NCI-H2107 (cell line): ENCODE results near the gene NOXRED1.

Source experiments
- DNase-seq: peaks from one replicate; lab custom pipeline; 2025; lab: John Stamatoyannopoulos, UW

NOXRED1 gene

GRCh38 chr14:77407158-77407557, 16.2 kb downstream of the NOXRED1 start:
- no peak for DNase-seq

DNA sequence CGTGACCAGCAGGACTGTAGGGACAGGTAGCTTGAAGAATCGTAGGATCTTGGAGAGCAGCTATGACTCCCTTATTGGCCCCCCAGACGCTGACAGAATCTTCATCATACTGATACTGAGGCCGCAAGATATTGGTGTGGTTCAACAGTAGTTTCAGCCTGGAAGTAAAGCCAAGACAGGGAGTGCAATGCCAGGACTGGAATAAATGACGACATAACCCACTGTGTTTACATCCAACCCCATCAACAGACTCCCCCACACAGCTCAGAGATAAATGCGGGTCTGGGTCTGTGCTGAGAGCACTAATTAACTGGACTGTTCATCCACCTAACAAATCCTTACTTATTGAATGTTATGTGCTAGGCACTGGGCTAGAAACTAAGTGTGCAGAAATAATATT, 16.6 kb downstream of the NOXRED1 start:
- DNase-seq: no peak

DNA sequence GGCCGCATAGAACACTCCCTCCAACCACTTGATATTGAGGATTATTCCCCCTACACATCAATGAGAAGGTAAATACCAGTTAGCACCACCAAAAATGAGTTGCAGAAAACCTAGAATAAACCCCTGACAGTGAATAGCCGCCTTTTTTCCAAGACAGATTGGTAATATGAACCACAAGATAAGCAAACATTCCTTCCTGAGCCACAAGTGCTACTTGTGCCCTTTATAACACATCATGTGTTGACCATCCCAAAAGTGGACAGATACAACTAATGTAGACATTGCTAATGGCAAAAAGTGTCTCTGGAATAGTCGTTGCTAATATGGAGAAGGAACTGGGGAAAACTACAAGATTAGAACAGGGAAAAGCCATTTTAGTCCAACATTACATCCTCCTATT, 17.2 kb downstream of the NOXRED1 start:
- no peak for DNase-seq

GRCh38 chr14:77403768-77404167, 19.6 kb downstream of the NOXRED1 start:
- no peak for DNase-seq

DNA sequence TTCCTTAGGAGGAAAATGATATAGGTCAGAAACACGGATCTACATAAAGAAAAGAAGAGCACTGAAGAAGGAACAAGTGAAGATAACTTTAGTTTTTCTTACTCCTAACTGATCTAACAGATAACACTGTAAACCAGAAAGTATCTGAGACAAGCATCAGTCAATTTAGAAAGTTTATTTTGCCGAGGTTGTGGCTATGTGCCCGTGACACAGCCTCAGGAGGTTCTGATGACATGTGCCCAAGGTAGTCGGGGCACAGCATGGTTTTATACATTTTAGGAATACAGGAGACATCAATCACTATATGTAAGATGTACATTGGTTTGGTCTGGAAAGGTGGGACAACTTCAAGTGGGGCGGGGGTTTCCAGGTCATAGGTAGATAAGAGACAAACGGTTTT, 23.1 kb downstream of the NOXRED1 start:
- DNase-seq: no peak

GRCh38 chr14:77390188-77390587, 33.1 kb downstream of the NOXRED1 start:
- no peak for DNase-seq

DNA sequence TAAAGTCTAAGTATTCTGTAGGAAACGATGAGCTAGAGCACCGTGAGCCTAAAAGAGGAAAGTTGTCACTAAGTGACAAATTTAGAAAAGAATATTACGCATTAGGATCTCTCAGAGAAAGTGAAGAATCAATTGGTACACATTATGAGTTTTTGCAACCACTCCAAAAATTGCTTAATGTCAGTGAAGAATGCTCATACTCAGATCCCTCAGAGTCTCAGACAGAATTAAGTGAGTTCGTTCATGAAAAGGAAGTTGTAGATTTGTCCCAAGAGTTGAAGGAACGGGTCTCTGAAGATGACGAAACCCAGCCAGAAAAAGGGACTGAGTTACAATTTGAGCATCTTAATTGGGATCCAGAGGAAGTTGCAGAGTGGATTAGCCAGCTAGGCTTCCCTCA, 44.6 kb downstream of the NOXRED1 start:
- no peak for DNase-seq

DNA sequence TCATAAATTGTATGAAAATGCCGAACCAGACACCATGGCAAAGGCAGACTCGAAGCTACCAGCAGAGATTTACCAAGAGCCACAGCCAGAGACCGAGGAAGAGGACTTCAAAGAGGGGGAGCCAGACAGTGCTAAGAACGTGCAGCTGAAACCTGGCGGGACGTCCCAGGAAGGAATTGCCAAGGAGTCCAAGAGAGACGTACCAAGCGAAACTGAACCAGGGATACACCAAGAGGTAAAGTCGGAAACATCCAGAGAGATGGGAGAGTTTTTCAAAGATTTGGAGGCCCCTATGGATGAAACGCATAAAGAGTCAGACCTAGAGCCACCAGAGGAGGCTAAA, 45.9 kb downstream of the NOXRED1 start:
- no peak for DNase-seq

DNA sequence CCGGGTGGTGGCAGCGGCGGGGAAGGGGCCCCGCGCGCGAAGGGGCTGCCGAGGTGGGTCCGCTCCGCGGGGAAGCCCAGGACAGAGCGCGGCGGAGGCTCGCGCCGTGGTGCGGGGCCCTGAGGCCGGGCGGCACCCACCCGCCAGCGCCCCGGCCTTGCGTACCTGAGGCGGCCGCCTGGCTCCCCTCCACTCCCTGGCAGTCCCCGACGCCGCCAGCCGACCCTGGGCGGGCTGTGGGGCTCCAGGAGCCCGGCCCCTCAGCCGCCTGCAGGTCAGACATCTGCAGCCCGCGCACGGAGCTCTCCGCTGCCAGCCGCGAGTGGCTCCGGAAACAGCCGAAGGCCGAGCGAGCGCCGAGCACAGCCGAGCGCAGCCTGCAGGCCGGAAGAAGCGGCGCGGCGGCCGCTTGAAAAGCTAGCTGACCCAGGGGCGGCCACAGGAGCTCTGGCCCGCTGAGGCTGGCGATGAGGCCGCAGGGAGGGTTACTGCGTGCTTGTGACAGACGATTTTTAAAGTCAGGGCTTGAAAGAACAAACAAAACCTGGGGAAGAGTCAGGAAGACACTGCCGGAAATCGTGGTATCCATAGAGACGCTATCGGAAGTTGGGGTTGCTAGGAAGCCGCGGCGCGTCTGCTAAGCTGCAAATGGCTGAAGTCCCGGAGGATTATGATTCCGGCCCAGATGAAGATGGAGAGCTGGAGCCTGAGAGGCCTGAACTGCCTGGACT, 46.4 kb downstream of the NOXRED1 start, which contains the start of the genes SAMD15 and TMED8:
SAMD15 (plus strand) TSS at position 609 of the 731 bp plus-strand sequence; CDS start at position 649, 40 bp downstream.
TMED8 (minus strand) TSS at position 324 of the 731 bp plus-strand sequence; CDS start at position 283, 41 bp downstream.
- peak; percentile 82 for DNase-seq

DNA sequence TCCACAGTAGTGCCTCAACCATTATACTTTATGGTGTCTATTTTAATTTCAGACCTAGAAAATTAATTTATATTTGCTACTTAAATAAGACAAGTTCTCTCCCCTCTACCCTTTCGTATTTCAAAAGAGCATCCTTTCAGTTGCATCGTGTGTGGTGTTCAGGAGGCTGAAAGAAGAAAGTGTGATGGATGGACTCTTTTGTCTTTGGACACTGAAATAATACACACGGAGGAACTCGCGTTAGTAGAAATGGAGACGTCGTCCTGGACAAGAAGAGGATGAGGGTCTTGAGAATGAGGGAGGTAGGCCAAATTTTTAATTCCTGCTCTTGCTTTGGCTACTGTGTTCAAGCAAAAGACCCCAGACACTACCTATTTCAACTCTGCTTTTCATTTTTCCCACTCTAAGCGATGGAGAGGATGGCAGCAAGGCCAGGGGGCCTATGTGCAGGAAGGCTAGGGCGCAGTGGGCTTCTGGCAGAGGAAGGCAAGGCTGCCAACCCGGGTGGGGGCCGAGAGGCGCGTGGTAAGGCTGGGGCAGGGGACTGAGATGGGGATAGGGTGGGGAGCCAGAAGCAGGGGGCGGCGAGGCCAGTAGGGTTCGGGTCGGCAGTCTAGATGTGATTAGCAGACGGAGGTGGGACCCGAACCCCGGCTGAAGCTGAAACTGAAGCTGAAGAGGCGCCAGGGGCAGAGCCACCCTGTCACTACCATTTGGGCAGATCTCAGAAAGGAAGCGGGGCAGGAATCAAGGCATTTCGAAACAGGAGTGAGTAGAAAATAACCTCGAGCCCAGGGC, 47.2 kb downstream of the NOXRED1 start:
- no peak for DNase-seq

DNA sequence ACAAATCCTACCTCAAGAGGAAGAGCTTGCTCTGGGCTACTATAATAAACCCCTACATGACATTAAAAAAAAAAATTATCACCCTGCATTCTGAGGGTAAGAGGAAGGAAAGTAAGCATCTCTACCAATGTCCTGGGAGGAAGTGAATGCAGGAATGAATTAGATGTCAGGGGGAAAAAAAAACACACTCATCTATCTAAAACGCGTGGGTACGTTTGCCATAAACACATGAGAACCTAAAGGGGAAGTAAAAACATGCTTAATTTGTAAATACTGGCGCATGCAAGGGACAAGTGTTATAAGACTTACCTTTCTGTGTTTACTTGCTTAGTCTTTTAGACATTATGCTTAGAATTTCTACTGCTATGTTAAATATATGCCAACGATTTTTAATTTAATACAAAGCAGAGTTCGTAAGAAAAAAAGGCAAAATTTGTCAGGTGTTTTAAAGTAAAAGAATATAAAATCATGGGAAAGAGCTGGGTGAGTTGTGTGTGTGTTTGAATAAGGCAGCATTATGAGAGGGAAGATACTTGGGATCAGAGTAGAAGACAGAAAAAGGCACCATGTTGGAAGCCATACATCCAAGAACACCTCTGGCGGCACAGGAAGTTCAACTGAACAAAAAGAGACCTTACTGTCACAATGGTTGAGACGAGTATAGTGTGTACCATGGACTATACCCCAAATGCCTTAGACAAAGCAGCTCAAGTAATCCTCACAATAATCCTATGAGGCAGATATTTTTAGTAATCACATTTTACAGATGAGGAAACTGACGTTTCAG, 48.0 kb downstream of the NOXRED1 start:
- no peak for DNase-seq

GRCh38 chr14:77372304-77372841, 51.0 kb downstream of the NOXRED1 start:
- no peak for DNase-seq

DNA sequence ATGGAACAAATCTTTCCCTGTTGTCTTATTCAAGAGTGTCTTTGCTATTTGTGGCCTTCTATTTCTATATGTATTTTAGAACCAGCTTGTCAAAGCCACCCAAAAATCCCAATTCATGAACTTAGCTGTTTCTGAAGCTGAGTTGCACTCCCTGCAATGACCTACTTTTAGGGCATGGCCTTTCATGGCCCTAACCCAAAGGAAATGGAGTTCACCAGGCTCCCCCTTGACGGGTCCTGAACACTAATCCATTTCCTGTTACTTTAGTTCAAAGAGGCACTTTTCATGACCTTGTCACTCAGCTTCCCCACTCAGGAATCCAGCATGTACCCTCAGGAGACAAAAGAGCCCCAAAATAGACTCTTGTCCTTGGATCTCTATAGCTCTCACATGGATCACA, 54.0 kb downstream of the NOXRED1 start:
- no peak for DNase-seq

- no peak for DNase-seq
Observed at GRCh38 chr14:77364146-77364545, 59.2 kb downstream of the NOXRED1 start.

DNA sequence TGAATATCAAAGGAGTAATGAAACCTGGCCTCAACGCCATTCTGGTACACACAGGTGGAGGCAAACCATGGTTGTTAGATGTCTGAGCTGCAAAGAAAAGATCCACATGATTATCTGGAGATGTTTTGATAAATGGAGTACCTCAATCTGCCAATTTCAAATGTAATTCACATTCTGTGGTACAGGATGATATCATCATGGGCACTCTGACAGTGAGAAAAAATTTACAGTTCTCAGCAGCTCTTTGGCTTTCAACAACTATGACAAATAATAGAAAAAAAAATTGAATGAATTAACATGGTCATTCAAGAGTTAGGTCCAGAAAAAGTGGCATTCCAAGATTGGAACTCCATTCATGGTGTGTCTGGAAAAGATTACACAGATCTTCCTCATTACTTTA, 63.7 kb downstream of the NOXRED1 start:
- DNase-seq: no peak

DNA sequence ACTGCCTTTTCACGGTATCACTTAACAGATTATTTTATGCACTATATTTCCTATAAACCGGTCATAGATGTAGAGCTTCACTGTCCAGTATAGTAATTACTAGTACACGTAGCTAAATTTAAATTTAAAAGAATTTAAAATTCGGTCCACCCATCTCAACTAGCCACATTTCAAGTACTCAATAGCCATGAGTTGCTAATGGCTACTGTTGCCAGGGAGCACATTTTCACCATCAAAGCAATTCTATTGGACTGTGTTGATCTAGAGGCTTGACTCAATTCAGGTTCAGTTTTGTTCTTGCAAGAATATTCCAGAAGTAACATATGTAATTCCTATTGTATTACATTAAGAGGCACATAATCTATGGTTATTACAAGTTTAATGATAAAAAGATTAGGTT, 66.4 kb downstream of the NOXRED1 start:
- no peak for DNase-seq

- no peak for DNase-seq
Observed at GRCh38 chr14:77355811-77356210, 67.5 kb downstream of the NOXRED1 start.

GRCh38 chr14:77353469-77354141, 69.7 kb downstream of the NOXRED1 start:
- no peak for DNase-seq

DNA sequence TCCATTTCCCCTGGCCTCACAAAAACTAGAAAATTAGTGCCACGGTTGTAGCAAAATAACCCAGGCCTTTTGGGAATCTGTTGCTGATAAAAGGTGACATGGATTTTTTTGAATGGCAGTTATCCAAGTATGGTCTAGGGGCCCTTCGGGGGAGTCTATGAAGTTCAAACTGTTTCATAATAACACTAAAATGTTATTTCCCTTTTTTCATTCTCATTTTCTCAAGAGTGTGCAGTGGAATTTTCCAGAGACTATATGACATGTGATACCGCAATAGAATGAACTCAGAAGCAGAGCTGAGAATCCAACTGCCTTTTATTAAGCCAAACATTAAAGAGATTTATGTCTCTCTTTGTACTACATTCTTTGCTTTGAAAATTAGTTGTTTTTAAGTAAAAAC, 75.6 kb downstream of the NOXRED1 start:
- DNase-seq: no peak

- no peak for DNase-seq
Observed at GRCh38 chr14:77346495-77346894, 76.8 kb downstream of the NOXRED1 start.

- DNase-seq: no peak
Observed at GRCh38 chr14:77344377-77344996, 78.8 kb downstream of the NOXRED1 start.
